T47D (cell line): ENCODE results near the gene SEZ6L2.
"Not testable (repeated sequence)": the region's sequence is repeated elsewhere in the genome, so short reads cannot be mapped to it uniquely, and the experiment has no call there.

Experiments used
- DNase-seq, 2 experiments: peaks; one replicate each; pipeline versions ENCODE4 v3.0.0 to v3.0.0-alpha.2; 2011 to 2012; ENCODE audit warnings: low read depth in 1 of 2, low spot score in 1 of 2
- JUND ChIP-seq: IDR thresholded peaks from 2 replicates; pipeline ENCODE4 v1.6.1; 2012; ENCODE audit warnings: low read depth
- in situ Hi-C: cut with HindIII; loops from 2 replicates; pipeline ENCODE4 v1.10.0; 2016; ENCODE audit warnings: low sequenced_read_pairs, low pct_unique_long_range_greater_than_20kb

The SEZ6L2 gene

GRCh38 chr16:29835926-29836325 is 63.4 kb downstream of the SEZ6L2 start:
- TF ChIP-seq JUND: no peak
- in situ Hi-C loops: no loop called here
- DNase-seq: no peak

GRCh38 chr16:29834079-29834478 is 65.3 kb downstream of the SEZ6L2 start:
- in situ Hi-C loops: no loop called here
- no peak for TF ChIP-seq JUND

GRCh38 chr16:29833219-29833618 is 66.1 kb downstream of the SEZ6L2 start:
- in situ Hi-C loops, DNase-seq: not testable (repeated sequence)

More at GRCh38 chr16:29834079-29834478, 65.3 kb downstream of the SEZ6L2 start:
- no peak for DNase-seq

- TF ChIP-seq JUND: no peak
- no peak for DNase-seq
- in situ Hi-C loops: no loop called here
Observed at GRCh38 chr16:29831490-29831889, 67.9 kb downstream of the SEZ6L2 start.

- no peak for TF ChIP-seq JUND
- DNase-seq: no peak
- in situ Hi-C loops: no loop called here
Observed at GRCh38 chr16:29830774-29831173, 68.6 kb downstream of the SEZ6L2 start.

GRCh38 chr16:29826342-29826695 is 73.0 kb downstream of the SEZ6L2 start:
- DNase-seq: no peak
- in situ Hi-C loops: no loop called here
- no peak for TF ChIP-seq JUND

GRCh38 chr16:29825145-29826044 is 74.0 kb downstream of the SEZ6L2 start:
- in situ Hi-C loops: no loop called here
- TF ChIP-seq JUND: no peak
- no peak for DNase-seq

- DNase-seq: no peak
- in situ Hi-C loops: no loop called here
Observed at GRCh38 chr16:29824589-29825144, 74.7 kb downstream of the SEZ6L2 start.

GRCh38 chr16:29821643-29822115 is 77.7 kb downstream of the SEZ6L2 start:
- TF ChIP-seq JUND: no peak
- no peak for DNase-seq
- in situ Hi-C loops: no loop called here

More at GRCh38 chr16:29824589-29825144, 74.7 kb downstream of the SEZ6L2 start:
- TF ChIP-seq JUND: no peak
